HCT116 (cell line): ENCODE measurements around the gene SF3A2. TPM values are rescaled to one million over a fixed set of nuclear protein-coding genes. Genes with fewer than 3 reads are reported as not detected.
A peak's percentile ranks its signal among the peaks of the same experiment; 100 is the strongest.

Experiments
- ATAC-seq: fragments of 200-7000 bp; cut with Tn5 transposase; 2 replicates; pipeline ENCODE4 v1.9.1; 2020; ENCODE audit warnings: mild to moderate bottlenecking, moderate library complexity
- BruUV-seq: library from RNA; stranded (reverse); fragments of 400-500 nt; replicated peaks from 2 replicates; lab custom pipeline; 2021; lab: Mats Ljungman, UMichigan
- CTCF ChIA-PET: fragments of 300-600 bp; sonication (Branson Sonifier 250); formaldehyde crosslinking; loops from one replicate; lab custom pipeline; 2021; ENCODE audit warnings: antibody characterized with exemption; lab: Charles Lee
- POLR2A ChIA-PET: fragments of 300-600, 350-600 bp; sonication (Branson Sonifier 250); formaldehyde crosslinking; loops from one replicate; lab custom pipeline; 2021; ENCODE audit warnings: antibody characterized with exemption; lab: Charles Lee
- RAD21 ChIA-PET, 2 experiments: fragments of 300-600 bp; sonication (Branson Sonifier 250); formaldehyde crosslinking; loops; one replicate each; lab custom pipeline; 2023; ENCODE audit warnings: low total read pairs in 2 of 2; ENCODE audit not compliant: uncharacterized antibody in 2 of 2, unreplicated experiment in 2 of 2, low non-redundant PET in 1 of 2; lab: Charles Lee
- DNase-seq: peaks from one replicate; pipeline ENCODE4 v3.0.0-alpha.2; 2010; ENCODE audit warnings: low read depth, low spot score
- H2AFZ ChIP-seq: fragments of 200-600 bp; shearing (Covaris generic), sonication (generic); 2 replicates; pipeline ENCODE4 v1.6.1; 2017; ENCODE audit warnings: low read depth, mixed run types, mixed read lengths, antibody characterized with exemption, low read length; ENCODE audit not compliant: poor library complexity, severe bottlenecking
- H3K27ac ChIP-seq: 2 replicates; pipeline ENCODE4 v1.5.1; 2012; ENCODE audit warnings: low read depth, low read length
- H3K27me3 ChIP-seq: fragments of 200-600 bp; sonication (generic); 2 replicates; pipeline ENCODE4 v1.6.1; 2016; ENCODE audit warnings: mixed run types, low read length, mixed read lengths; ENCODE audit not compliant: insufficient read depth
- H3K36me3 ChIP-seq, 2 experiments: fragments of 200-500 bp in 1 of 2; fragments of 200-600 bp in 1 of 2; sonication (Bioruptor generic) in 1 of 2; sonication (generic) in 1 of 2; 2 replicates each; pipeline versions ENCODE4 v1.5.1 to v1.6.1; 2014 to 2016; ENCODE audit warnings: low read length in 2 of 2, inconsistent platforms in 1 of 2, mixed read lengths in 1 of 2, mixed run types in 1 of 2; ENCODE audit not compliant: insufficient read depth in 2 of 2, control insufficient read depth in 1 of 2
- H3K4me1 ChIP-seq, 2 experiments: fragments of 200-600 bp in 1 of 2; sonication (generic) in 1 of 2; 2 replicates each; pipeline versions ENCODE4 v1.5.1 to v1.6.1; 2012 to 2017; ENCODE audit warnings: low read length in 2 of 2, inconsistent platforms in 1 of 2, mild to moderate bottlenecking in 1 of 2, mixed read lengths in 1 of 2, mixed run types in 1 of 2, moderate library complexity in 1 of 2; ENCODE audit not compliant: insufficient read depth in 2 of 2, control insufficient read depth in 1 of 2
- H3K4me2 ChIP-seq: fragments of 200-600 bp; sonication (generic); 2 replicates; pipeline ENCODE4 v1.6.1; 2017; ENCODE audit warnings: mixed run types, low read length, mixed read lengths
- H3K4me3 ChIP-seq, 2 experiments: fragments of 200-600 bp in 1 of 2; sonication (generic) in 1 of 2; replicated peaks in 1 of 2; 2 replicates each; pipeline ENCODE4 v1.5.1; 2011 to 2016; ENCODE audit warnings: low read length in 2 of 2, control low read depth in 1 of 2, low read depth in 1 of 2, mild to moderate bottlenecking in 1 of 2, mixed read lengths in 1 of 2, mixed run types in 1 of 2
- H3K79me2 ChIP-seq: fragments of 200-600 bp; sonication (generic); 2 replicates; pipeline ENCODE4 v1.6.1; 2017; ENCODE audit warnings: mild to moderate bottlenecking, mixed run types, low read length, moderate library complexity, mixed read lengths; ENCODE audit not compliant: insufficient read depth
- H3K9ac ChIP-seq: fragments of 200-600 bp; sonication (generic); 2 replicates; pipeline ENCODE4 v1.6.1; 2016; ENCODE audit warnings: low read length, mixed read lengths
- H3K9me2 ChIP-seq: fragments of 200-600 bp; sonication (generic), shearing (Covaris generic); 2 replicates; pipeline ENCODE4 v1.6.1; 2017; ENCODE audit warnings: mixed run types, mild to moderate bottlenecking, moderate library complexity; ENCODE audit not compliant: insufficient read depth
- H3K9me3 ChIP-seq, 2 experiments: fragments of 200-500 bp in 1 of 2; fragments of 200-600 bp in 1 of 2; sonication (Bioruptor generic) in 1 of 2; sonication (generic) in 1 of 2; 2 replicates each; pipeline ENCODE4 v1.6.1; 2014 to 2017; ENCODE audit warnings: low read length in 2 of 2, mixed read lengths in 2 of 2, inconsistent platforms in 1 of 2, low read depth in 1 of 2, mild to moderate bottlenecking in 1 of 2, mixed run types in 1 of 2, moderate library complexity in 1 of 2; ENCODE audit not compliant: control insufficient read depth in 1 of 2, insufficient read depth in 1 of 2
- H4K20me1 ChIP-seq: fragments of 200-600 bp; sonication (generic), shearing (Covaris generic); 2 replicates; pipeline ENCODE4 v1.6.1; 2017; ENCODE audit warnings: mixed run types, mild to moderate bottlenecking, moderate library complexity; ENCODE audit not compliant: insufficient read depth
- EZH2 ChIP-seq: fragments of 200-600 bp; sonication (generic); IDR thresholded peaks from 2 replicates; pipeline ENCODE4 v1.6.1; 2017; ENCODE audit warnings: antibody characterized with exemption, mixed run types
- RAD21 ChIP-seq: IDR thresholded peaks from 2 replicates; pipeline ENCODE4 v1.6.1; 2012; ENCODE audit warnings: low read depth, mild to moderate bottlenecking
- REST ChIP-seq: IDR thresholded peaks from 2 replicates; pipeline ENCODE4 v1.6.1; 2012; ENCODE audit warnings: low read depth
- SP1 ChIP-seq: IDR thresholded peaks from 2 replicates; pipeline ENCODE4 v1.6.1; 2012; ENCODE audit warnings: low read depth
- TCF7L2 ChIP-seq: IDR thresholded peaks from 2 replicates; pipeline ENCODE4 v1.7.0; 2011; ENCODE audit warnings: borderline replicate concordance, inconsistent platforms; ENCODE audit not compliant: insufficient read depth, insufficient read length; ENCODE audit errors: extremely low read depth
- ZBTB33 ChIP-seq: IDR thresholded peaks from 2 replicates; pipeline ENCODE4 v1.6.1; 2011; ENCODE audit warnings: mild to moderate bottlenecking, low read length, moderate library complexity; ENCODE audit not compliant: insufficient replicate concordance; ENCODE audit errors: extremely low read depth
- intact Hi-C: fragments of 100-400 bp; cut with micrococcal nuclease; formaldehyde crosslinking; loops from 2 replicates; pipeline ENCODE4 v1.10.0; 2022
- total RNA-seq: library from RNA; stranded (reverse); gene quantifications from one replicate; pipeline ENCODE4 v1.2.1, GENCODE V29; 2021; ENCODE audit not compliant: unreplicated experiment
- TF ChIP-seq, protein P1 (sequence below), 3 experiments: fragments of 200-600 bp in 1 of 3; sonication (generic) in 1 of 3; IDR thresholded peaks in 2 of 3; conservative IDR thresholded peaks in 1 of 3; 2 replicates each; pipeline ENCODE4 v1.5.1; 2012 to 2017; ENCODE audit warnings: low read depth in 2 of 3, low read length in 2 of 3, antibody characterized with exemption in 1 of 3, borderline replicate concordance in 1 of 3, control low read depth in 1 of 3, mild to moderate bottlenecking in 1 of 3, mixed read lengths in 1 of 3, mixed run types in 1 of 3, moderate library complexity in 1 of 3; ENCODE audit not compliant: insufficient read depth in 1 of 3

SF3A2 gene
- total RNA-seq, 1 experiment from 2014 or later = 166 TPM

DNA sequence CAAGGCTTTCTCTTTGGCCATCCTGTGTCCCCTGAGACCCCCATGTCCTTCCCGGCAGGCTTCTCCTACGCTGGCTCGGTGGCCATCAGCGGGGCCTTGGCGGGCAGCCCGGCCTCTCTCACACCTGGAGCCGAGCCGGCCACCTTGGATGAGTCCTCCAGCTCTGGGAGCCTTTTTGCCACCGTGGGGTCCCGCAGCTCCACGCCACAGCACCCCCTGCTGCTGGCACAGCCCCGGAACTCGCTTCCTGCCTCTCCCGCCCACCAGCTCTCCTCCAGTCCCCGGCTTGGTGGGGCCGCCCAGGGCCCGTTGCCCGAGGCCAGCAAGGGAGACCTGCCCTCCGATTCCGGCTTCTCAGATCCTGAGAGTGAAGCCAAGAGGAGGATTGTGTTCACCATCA lies 14.7 kb upstream of the SF3A2 start:
- Histone ChIP-seq H2AFZ (no peak overlapping the region), H3K4me2 (no peak overlapping the region), H3K27me3 (no peaks in the 10 kb centered on the region), H4K20me1 (no peaks in the 10 kb centered on the region), H3K36me3 (peaks cover 13 to 39% of the 10 kb centered on the region in 2 experiments; a peak in 3 of 4 replicates), H3K4me3 (no peak overlapping the region), H3K4me1 (no peaks in the 10 kb centered on the region), H3K9me2 (no peaks in the 10 kb centered on the region), H3K27ac (no peak overlapping the region), H3K9me3 (no peaks in the 10 kb centered on the region)
- ChIA-PET POLR2A (no interaction called here), RAD21 (no interaction called here)
- ATAC-seq = peak; percentile 37; the same call in 1 of the 2 replicates
- intact Hi-C loops = no loop called here
- no TSS peak for BruUV-seq
- TF ChIP-seq EZH2 (no peak), RAD21 (peak; percentile 30; the same call in 1 of the 2 replicates)
- TF ChIP-seq, protein P1, sequence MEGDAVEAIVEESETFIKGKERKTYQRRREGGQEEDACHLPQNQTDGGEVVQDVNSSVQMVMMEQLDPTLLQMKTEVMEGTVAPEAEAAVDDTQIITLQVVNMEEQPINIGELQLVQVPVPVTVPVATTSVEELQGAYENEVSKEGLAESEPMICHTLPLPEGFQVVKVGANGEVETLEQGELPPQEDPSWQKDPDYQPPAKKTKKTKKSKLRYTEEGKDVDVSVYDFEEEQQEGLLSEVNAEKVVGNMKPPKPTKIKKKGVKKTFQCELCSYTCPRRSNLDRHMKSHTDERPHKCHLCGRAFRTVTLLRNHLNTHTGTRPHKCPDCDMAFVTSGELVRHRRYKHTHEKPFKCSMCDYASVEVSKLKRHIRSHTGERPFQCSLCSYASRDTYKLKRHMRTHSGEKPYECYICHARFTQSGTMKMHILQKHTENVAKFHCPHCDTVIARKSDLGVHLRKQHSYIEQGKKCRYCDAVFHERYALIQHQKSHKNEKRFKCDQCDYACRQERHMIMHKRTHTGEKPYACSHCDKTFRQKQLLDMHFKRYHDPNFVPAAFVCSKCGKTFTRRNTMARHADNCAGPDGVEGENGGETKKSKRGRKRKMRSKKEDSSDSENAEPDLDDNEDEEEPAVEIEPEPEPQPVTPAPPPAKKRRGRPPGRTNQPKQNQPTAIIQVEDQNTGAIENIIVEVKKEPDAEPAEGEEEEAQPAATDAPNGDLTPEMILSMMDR (IDR thresholded peaks at IDR 0.05 in 2 of 3, conservative IDR thresholded peaks at IDR 0.05 in 1 of 3; ENCODE audit: borderline replicate concordance in 1 of 3, insufficient read depth in 1 of 3, low read depth in 2 of 3, low read length in 2 of 3) = peak in 2 of 3 experiments; percentile 23 to 34; a peak in 2 of 6 replicates
- TF ChIP-seq, all 23 proteins: peak for 2
- Histone ChIP-seq H3K79me2 (peaks cover 4% of the 10 kb centered on the region; the same call in 1 of the 2 replicates), H3K9ac (no peak overlapping the region)
- CTCF ChIA-PET = interaction anchor here (1.4 kb wide), 1 partner anchor 67 kb away, joined by 21 read pairs; no protein-coding TSS in a partner anchor
- DNase-seq = no peak

DNA sequence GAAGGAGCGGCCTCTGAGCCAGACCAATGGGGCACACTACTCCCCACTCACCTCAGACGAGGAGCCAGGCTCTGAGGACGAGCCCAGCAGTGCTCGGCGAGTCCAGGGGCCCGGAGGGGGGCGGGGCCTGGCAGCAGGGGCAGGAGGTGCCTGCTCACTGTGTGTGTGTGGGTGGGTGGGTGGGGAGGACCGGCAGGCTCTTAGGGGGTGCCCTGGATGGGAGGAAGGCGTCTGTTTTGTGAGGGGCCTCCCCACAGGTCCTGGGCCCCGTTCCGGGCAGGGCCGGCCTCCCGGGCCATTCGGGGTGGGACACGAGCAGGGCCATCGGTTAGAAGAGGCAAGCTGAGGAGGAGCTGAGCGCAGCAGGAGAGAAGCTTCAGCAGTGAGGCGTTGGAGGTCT lies 13.2 kb upstream of the SF3A2 start:
- Histone ChIP-seq H2AFZ (no peak overlapping the region), H3K27me3 (no peaks in the 10 kb centered on the region), H3K27ac (no peak overlapping the region), H3K4me3 (no peak overlapping the region), H3K4me2 (no peak overlapping the region), H3K4me1 (no peaks in the 10 kb centered on the region), H4K20me1 (no peaks in the 10 kb centered on the region), H3K9me3 (no peaks in the 10 kb centered on the region), H3K9ac (no peak overlapping the region), H3K79me2 (no peaks in the 10 kb centered on the region), H3K36me3 (peaks cover 7 to 34% of the 10 kb centered on the region in 2 experiments; a peak in 3 of 4 replicates), H3K9me2 (no peaks in the 10 kb centered on the region)
- ChIA-PET CTCF (no interaction called here), POLR2A (no interaction called here), RAD21 (no interaction called here)
- no peak for ATAC-seq
- intact Hi-C loops = no loop called here
- BruUV-seq = no TSS peak
- no peak for DNase-seq
- TF ChIP-seq TCF7L2 (no peak), ZBTB33 (no peak), SP1 (no peak), REST (no peak)
- TF ChIP-seq, protein P1 (IDR thresholded peaks at IDR 0.05 in 2 of 3, conservative IDR thresholded peaks at IDR 0.05 in 1 of 3; ENCODE audit: borderline replicate concordance in 1 of 3, insufficient read depth in 1 of 3, low read depth in 2 of 3, low read length in 2 of 3) = no peak
